Adipocyte (in vitro differentiated cells): Measurements from ENCODE around the gene PLEKHM3.

ENCODE experiments used
- DNase-seq: peaks from one replicate; pipeline ENCODE4 v3.0.0-alpha.2; 2015; ENCODE audit warnings: low read depth
- H3K27me3 ChIP-seq: replicated peaks from 2 replicates; pipeline ENCODE4 v1.7.0; 2013; ENCODE audit warnings: mild to moderate bottlenecking, low read length, moderate library complexity; ENCODE audit not compliant: control insufficient read depth, insufficient read depth
- H3K36me3 ChIP-seq: 2 replicates; pipeline ENCODE4 v1.7.0; 2013; ENCODE audit warnings: low read length, mild to moderate bottlenecking, moderate library complexity; ENCODE audit not compliant: control insufficient read depth, insufficient read depth, severe bottlenecking
- H3K4me1 ChIP-seq: 2 replicates; pipeline ENCODE4 v1.7.0; 2013; ENCODE audit warnings: mild to moderate bottlenecking, low read length, moderate library complexity; ENCODE audit not compliant: control insufficient read depth, insufficient read depth
- H3K4me3 ChIP-seq: 2 replicates; pipeline ENCODE4 v1.7.0; 2013; ENCODE audit warnings: mild to moderate bottlenecking, low read length, moderate library complexity
- H3K9ac ChIP-seq: 2 replicates; pipeline ENCODE4 v1.7.0; 2013; ENCODE audit warnings: mild to moderate bottlenecking, low read length, moderate library complexity
- H3K9me3 ChIP-seq: 2 replicates; pipeline ENCODE4 v1.7.0; 2013; ENCODE audit warnings: mild to moderate bottlenecking, low read length, moderate library complexity; ENCODE audit not compliant: control insufficient read depth

The PLEKHM3 gene

DNA sequence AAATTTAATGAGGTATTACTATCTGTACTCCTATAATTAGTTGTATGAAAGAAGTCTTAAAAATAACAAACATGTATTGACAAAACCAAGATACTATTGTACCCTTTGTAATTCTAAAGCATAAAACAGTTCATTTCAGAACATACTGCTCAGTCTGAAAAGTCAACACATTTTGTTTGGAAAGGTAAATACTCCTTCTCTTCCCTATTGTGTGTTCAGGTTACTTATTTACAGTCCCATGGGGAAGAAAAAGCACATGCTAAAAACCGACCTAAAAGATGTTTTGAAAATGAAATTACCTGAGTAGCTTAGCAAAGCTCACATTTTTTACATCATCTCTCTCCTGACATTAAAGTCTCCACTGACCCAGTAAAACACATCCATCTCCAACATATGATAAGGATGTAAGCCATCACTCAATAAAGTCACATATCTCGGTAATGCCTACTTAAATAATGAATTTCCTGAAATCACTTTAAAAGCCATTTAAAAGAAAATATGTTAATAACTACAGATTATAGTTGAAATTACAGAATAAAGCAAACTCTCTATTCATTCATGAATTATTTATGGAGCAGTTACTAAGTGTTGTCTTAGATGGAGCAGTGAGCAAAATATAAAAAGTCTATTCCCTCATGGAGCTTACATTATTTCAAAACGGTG lies 180.0 kb downstream of the PLEKHM3 start:
- no peaks in the 10 kb centered on the region for H3K4me1 ChIP-seq
- no peaks in the 10 kb centered on the region for H3K9me3 ChIP-seq
- H3K27me3 ChIP-seq = no peaks in the 10 kb centered on the region
- no peak overlapping the region for H3K4me3 ChIP-seq
- no peak overlapping the region for H3K9ac ChIP-seq
- no peak for DNase-seq
- H3K36me3 ChIP-seq = no peaks in the 10 kb centered on the region

DNA sequence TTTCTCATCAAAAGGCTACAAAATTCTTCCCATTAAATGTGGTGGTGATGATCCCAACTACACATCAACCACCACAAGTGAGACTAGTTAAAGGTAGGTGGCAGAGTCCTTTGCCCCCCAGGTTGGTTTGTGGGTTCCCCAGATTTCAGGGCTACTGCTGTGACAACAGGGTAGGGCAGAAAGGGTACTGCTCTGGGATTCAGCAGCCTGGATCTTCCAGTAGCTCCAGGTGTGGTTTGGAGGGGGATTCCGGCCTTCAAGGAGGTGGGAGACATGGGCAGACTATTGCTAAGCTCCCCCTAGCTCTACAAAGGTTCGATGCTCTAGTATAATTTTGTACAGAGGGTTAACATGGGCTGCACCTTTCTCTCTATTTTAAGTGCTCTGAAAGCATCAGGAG lies 180.7 kb downstream of the PLEKHM3 start:
- no peak for DNase-seq
- H3K36me3 ChIP-seq = no peaks in the 10 kb centered on the region
- H3K4me3 ChIP-seq = no peak overlapping the region

DNA sequence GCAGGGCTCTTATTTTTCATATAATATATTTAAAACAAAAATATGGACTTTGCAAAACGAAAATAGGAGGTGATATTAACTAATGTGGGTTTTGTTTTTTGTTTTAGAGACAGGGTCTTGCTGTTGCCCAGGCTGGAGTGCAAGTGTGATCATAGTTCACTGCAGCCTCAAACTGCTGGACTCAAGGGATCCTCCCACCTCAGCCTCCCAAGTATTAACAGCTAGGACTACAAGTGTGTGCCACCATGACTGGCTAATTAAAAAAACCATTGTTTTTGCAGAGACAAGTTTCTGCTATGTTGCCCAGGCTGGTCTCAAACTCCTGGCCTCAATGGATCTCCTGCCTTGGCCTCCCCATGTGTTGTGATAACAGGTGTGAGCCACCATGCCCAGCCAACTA lies 185.2 kb downstream of the PLEKHM3 start:
- Histone ChIP-seq H3K36me3 (no peaks in the 10 kb centered on the region), H3K9me3 (no peaks in the 10 kb centered on the region), H3K4me3 (no peak overlapping the region), H3K27me3 (no peaks in the 10 kb centered on the region), H3K9ac (no peak overlapping the region), H3K4me1 (peaks cover 10% of the 10 kb centered on the region)
- no peak for DNase-seq

More for the DNA sequence above, 180.7 kb downstream of the PLEKHM3 start:
- Histone ChIP-seq H3K27me3 (no peaks in the 10 kb centered on the region), H3K9me3 (no peaks in the 10 kb centered on the region), H3K4me1 (no peaks in the 10 kb centered on the region), H3K9ac (no peak overlapping the region)

DNA sequence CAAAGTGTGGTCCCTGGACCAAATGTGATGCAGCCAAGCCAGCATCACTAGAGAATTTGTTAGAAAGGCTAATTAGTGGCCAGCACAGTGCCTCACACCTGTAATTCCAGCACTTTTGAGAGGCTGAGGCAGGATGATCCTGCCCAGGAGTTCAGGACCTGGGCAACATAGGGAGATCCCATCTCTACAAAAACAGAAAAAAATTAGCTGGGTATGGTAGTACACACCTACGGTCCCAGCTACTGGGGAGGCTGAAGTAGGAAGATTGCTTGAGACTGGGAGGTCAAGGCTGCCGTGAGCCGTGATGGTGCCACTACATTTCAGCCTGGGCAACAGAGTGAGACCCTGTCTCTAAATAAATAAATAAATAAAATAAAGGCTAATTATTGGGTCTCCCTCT lies 185.8 kb downstream of the PLEKHM3 start:
- Histone ChIP-seq H3K9ac (no peak overlapping the region), H3K9me3 (no peaks in the 10 kb centered on the region), H3K36me3 (no peaks in the 10 kb centered on the region), H3K27me3 (no peaks in the 10 kb centered on the region), H3K4me1 (peaks cover 10% of the 10 kb centered on the region), H3K4me3 (no peak overlapping the region)
- no peak for DNase-seq

DNA sequence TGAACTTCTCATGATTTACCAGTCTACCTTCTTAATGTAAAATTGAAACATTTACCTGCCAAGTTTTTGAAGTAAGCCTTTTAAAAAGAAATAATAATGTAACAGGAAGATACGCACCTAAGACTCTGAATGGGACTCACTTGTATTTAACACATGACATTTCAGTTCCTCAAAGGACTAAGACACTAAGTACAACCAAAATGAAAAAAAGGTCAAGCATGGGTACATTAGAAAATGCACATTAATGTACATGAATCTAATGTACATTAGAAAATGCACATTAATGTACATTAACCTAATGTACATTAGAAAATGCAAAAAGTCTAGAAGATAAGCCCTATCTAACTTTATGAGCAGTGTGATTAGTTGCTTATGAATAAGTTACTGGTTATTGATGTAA lies 186.3 kb downstream of the PLEKHM3 start:
- Histone ChIP-seq H3K36me3 (no peaks in the 10 kb centered on the region), H3K4me1 (peaks cover 10% of the 10 kb centered on the region), H3K27me3 (no peaks in the 10 kb centered on the region), H3K4me3 (no peak overlapping the region), H3K9ac (no peak overlapping the region), H3K9me3 (no peaks in the 10 kb centered on the region)
- no peak for DNase-seq

DNA sequence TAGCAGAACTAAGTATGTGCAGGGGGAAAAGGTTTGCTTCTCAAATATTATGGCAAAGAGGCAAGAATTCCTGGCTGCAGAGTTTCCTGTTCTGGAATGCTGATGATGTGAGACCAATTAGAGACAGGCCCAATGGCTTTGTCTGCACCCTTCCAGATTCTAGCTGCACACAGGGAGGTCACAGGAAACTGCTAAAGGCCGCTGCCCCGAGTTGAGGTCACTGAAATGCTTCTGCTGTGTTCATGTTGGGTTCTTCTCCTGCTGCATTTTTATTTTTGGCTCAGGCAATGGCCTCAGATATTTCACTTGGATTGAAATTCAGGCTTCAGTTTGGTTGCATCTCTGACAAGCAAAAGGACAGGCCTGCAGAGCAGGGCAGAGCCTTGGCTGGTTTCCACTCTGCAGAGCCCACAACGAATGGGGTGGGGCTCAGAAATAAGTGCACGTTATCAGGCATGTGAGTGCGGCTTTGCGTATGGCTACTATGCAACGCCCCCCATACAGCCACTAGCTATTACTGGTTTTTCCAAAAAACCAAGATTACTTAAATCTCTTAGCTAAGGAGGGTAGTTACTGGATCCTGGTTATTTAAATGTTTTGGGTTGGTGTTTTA lies 188.7 kb downstream of the PLEKHM3 start:
- Histone ChIP-seq H3K36me3 (no peaks in the 10 kb centered on the region), H3K9me3 (no peaks in the 10 kb centered on the region), H3K4me1 (peaks cover 10% of the 10 kb centered on the region), H3K27me3 (no peaks in the 10 kb centered on the region), H3K9ac (no peak overlapping the region), H3K4me3 (no peak overlapping the region)
- DNase-seq = peak; percentile 31

DNA sequence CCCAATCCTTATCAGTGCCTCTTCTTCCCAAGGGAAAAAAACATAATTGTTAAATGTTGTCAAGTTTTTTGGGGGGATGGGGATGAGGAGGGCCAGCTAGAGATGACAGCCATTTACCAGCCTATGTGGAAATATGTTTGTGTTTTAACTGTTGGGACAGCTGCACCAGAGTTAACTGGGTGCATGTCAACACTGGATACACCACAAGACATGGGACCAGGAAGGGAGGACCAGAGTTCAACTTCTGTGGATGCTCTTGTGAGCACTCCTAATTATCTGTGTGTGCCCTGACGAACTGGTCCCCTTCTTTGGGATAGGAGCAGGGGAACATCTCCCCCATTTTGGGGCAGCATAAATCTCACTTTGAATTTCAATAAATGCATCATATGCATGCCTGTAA lies 189.5 kb downstream of the PLEKHM3 start:
- Histone ChIP-seq H3K9ac (no peak overlapping the region), H3K4me3 (no peak overlapping the region), H3K9me3 (no peaks in the 10 kb centered on the region), H3K4me1 (peaks cover 10% of the 10 kb centered on the region), H3K36me3 (no peaks in the 10 kb centered on the region), H3K27me3 (no peaks in the 10 kb centered on the region)
- DNase-seq = no peak

DNA sequence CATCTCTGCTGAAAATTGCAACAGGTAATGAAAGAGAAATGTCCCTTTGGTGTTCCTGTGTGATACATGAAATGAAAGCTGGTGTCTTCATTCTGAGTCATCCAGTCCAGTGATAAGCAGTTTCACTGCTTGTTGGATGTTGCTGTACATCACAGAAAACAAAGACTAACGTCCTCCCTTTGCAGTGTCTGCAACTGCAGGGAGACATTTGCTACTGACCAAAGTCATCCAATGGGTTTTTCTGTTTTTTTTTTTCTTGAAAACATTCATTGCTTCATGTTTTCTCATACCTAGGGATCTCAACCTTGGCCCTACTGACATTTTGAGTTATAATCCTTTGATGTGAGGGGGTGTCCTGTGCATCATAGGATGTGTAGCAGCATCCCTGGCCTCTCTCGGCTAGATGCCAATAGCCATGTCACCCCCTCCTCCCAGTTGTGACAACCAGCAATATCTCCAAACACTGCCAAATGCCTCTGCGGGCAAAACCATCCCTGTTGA lies 192.0 kb downstream of the PLEKHM3 start:
- Histone ChIP-seq H3K36me3 (no peaks in the 10 kb centered on the region), H3K4me1 (peaks cover 14% of the 10 kb centered on the region), H3K9ac (no peak overlapping the region), H3K27me3 (no peaks in the 10 kb centered on the region), H3K4me3 (no peak overlapping the region), H3K9me3 (no peaks in the 10 kb centered on the region)
- no peak for DNase-seq

DNA sequence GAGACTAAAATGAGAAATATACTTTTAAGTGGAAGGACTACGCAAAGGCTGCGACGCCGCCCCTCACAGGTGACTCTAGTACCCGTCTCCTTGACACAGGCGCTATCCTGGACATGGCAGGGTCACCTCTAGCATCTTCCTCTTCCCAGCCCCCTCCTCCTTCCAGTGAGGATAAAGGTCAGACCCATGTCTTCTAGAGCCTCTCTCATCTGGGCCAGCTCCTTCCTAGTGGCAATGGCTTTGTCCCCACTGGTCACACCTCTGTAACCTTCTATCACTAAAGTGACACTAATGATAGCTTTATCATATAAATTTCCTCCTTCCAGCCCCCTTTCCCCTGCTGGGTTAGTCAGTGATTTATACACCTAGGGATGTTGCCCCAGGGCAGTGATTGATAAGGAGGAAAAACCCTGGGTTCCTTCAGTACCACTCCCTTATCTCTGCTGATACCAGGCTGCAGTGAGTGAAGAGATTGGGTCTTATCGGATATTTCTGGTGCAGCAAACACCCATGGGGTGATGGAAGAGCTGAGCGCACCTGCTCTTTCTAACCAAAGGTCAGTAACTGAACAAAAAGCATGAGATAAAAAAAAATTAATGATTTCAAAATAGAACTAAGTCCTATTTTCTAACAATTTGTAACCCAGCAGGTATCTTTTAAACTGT lies 193.6 kb downstream of the PLEKHM3 start:
- peaks cover 10% of the 10 kb centered on the region for H3K4me1 ChIP-seq
- no peak for DNase-seq
- H3K9ac ChIP-seq = no peak overlapping the region
- no peaks in the 10 kb centered on the region for H3K27me3 ChIP-seq
- H3K4me3 ChIP-seq = no peak overlapping the region
- peaks cover 7% of the 10 kb centered on the region for H3K36me3 ChIP-seq
- no peaks in the 10 kb centered on the region for H3K9me3 ChIP-seq

DNA sequence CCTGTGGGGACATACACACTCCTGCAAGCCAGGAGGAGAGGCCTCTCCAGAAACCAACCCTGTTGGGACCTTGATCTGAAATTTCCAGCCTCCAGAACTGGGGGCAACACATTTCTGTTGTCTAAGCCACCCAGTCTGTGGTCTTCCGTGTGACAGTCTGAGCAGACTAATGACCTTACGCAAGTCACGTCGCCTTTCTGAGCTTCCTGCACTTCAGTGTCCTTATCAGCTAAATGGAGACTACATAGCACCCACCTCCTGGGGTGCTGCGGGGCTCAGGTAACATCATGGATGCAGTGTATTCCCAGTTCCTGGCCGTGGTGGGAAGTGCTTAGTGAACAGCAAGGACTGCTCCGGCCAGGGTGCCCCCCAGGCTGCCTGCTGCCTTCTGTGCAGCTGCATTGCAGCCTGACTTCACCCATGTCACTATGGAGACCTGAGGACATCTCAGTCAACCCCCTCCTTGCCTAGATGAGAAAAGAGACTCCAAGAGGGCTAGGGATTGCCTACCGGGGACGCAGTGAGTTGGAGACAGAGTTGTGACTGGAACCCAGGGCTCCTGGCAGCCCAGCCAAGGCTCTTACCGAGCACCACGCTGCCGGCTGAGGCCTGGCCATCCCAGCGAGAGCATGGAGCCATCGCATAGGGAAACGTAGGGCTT lies 194.4 kb downstream of the PLEKHM3 start:
- no peaks in the 10 kb centered on the region for H3K27me3 ChIP-seq
- H3K4me3 ChIP-seq = no peak overlapping the region
- H3K9ac ChIP-seq = no peak overlapping the region
- H3K36me3 ChIP-seq = peaks cover 9% of the 10 kb centered on the region
- H3K4me1 ChIP-seq = peaks cover 10% of the 10 kb centered on the region
- no peaks in the 10 kb centered on the region for H3K9me3 ChIP-seq
- no peak for DNase-seq

DNA sequence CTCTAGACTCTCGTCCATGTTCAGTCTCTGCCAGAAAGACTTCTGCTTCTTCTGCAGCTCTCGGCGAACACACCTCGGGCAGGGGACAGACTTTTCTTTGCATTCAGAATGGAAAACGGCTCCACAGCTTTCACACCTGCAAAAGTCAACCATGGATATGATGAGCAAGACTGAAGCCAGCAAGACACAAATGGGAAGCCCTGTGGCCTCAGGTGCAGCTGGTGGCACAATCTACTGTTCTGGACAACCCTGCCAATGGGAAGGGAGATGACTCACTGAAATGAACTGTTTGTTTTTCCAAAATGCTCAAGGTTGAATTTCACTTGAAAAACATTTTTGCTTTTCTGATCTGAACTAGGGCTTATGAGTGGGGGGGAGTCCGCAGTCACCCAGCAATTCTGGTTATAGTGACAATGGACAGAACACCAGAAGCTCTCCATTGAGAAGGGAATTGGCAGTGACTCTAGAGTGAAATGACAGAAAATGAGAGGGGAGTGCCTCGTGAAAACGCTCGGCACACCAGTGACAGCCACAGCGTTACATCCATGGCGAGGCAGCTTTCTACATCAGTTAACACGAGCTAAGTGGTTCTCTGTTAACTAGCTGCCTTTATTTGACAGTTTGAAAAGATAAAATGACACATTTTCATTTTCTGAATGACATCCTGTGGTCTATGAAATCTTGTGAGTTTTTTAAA lies 196.8 kb downstream of the PLEKHM3 start:
- no peak overlapping the region for H3K9ac ChIP-seq
- H3K9me3 ChIP-seq = no peaks in the 10 kb centered on the region
- peaks cover 9% of the 10 kb centered on the region for H3K36me3 ChIP-seq
- no peak overlapping the region for H3K4me3 ChIP-seq
- no peaks in the 10 kb centered on the region for H3K27me3 ChIP-seq
- DNase-seq = peak; percentile 31
- peaks cover 21% of the 10 kb centered on the region for H3K4me1 ChIP-seq
